ENCODE results near the gene ZDHHC9.

- TF ChIP-seq, protein P1, sequence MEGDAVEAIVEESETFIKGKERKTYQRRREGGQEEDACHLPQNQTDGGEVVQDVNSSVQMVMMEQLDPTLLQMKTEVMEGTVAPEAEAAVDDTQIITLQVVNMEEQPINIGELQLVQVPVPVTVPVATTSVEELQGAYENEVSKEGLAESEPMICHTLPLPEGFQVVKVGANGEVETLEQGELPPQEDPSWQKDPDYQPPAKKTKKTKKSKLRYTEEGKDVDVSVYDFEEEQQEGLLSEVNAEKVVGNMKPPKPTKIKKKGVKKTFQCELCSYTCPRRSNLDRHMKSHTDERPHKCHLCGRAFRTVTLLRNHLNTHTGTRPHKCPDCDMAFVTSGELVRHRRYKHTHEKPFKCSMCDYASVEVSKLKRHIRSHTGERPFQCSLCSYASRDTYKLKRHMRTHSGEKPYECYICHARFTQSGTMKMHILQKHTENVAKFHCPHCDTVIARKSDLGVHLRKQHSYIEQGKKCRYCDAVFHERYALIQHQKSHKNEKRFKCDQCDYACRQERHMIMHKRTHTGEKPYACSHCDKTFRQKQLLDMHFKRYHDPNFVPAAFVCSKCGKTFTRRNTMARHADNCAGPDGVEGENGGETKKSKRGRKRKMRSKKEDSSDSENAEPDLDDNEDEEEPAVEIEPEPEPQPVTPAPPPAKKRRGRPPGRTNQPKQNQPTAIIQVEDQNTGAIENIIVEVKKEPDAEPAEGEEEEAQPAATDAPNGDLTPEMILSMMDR (IDR thresholded peaks at IDR 0.05; ENCODE audit: low read depth, low read length) = no peak
- TF ChIP-seq EZH2phosphoT487 (IDR thresholded peaks at IDR 0.05; ENCODE audit: low read depth) = no peak
Observed at GRCh38 chrX:129877401-129877800, 33.7 kb upstream of the ZDHHC9 start.

All from OCI-LY3 (cell line).